ENCODE results near the gene SYT12.

SYT12 gene

GRCh38 chr11:67054346-67054835, 31.5 kb downstream of the SYT12 start:
- Histone ChIP-seq H3K27me3 (replicated peaks; ENCODE audit: insufficient read depth, low read length) (no peaks in the 10 kb centered on the region), H3K79me2 (ENCODE audit: low read length) (no peaks in the 10 kb centered on the region), H3K9me3 (replicated peaks; ENCODE audit: insufficient read depth, low read length) (no peaks in the 10 kb centered on the region), H3K4me2 (ENCODE audit: low read depth, low read length) (0 out of 2 replicates have a peak overlapping the region, but pooled peaks have one; percentile 3), H3K27ac (ENCODE audit: low read length) (peak overlapping the region; percentile 65; the same call in 1 of the 2 replicates), H3K9me2 (replicated peaks; ENCODE audit: insufficient read depth, low read length) (no peaks in the 10 kb centered on the region), H3K4me1 (ENCODE audit: low read length) (peaks cover 28% of the 10 kb centered on the region), H3K36me3 (replicated peaks; ENCODE audit: insufficient read depth, low read length) (no peaks in the 10 kb centered on the region), H2AFZ (ENCODE audit: low read length) (no peak overlapping the region), H3K9ac (ENCODE audit: low read length) (peak overlapping the region; percentile 14; the same call in 1 of the 2 replicates), H3K4me3 (ENCODE audit: low read length) (no peak overlapping the region), H4K20me1 (ENCODE audit: insufficient read depth, low read length) (no peaks in the 10 kb centered on the region), H3F3A (ENCODE audit: insufficient read depth, low read length) (peaks cover 10% of the 10 kb centered on the region)
- DNase-seq = no peak
- TF ChIP-seq EZH2phosphoT487 (IDR thresholded peaks at IDR 0.05; ENCODE audit: low read length) = no peak
- no peak for TF ChIP-seq EZH2 (optimal IDR thresholded peaks at IDR 0.05; ENCODE audit: low read depth, low read length)
- no peak for TF ChIP-seq CTCF (IDR thresholded peaks at IDR 0.05; ENCODE audit: low read length)

- peak overlapping the region; percentile 90 for H3K4me2 ChIP-seq (ENCODE audit: low read depth, low read length)
- TF ChIP-seq EZH2 (optimal IDR thresholded peaks at IDR 0.05; ENCODE audit: low read depth, low read length) (no peak), EZH2phosphoT487 (IDR thresholded peaks at IDR 0.05; ENCODE audit: low read length) (no peak), CTCF (IDR thresholded peaks at IDR 0.05; ENCODE audit: low read length) (no peak)
- H3K79me2 ChIP-seq (ENCODE audit: low read length) = no peaks in the 10 kb centered on the region
- H3K27me3 ChIP-seq (replicated peaks; ENCODE audit: insufficient read depth, low read length) = no peaks in the 10 kb centered on the region
- no peaks in the 10 kb centered on the region for H3K9me3 ChIP-seq (replicated peaks; ENCODE audit: insufficient read depth, low read length)
- DNase-seq = peak; percentile 69
- peak overlapping the region; percentile 43 for H3K9ac ChIP-seq (ENCODE audit: low read length)
- no peaks in the 10 kb centered on the region for H3K9me2 ChIP-seq (replicated peaks; ENCODE audit: insufficient read depth, low read length)
- peak overlapping the region; percentile 65 for H3K27ac ChIP-seq (ENCODE audit: low read length)
- H2AFZ ChIP-seq (ENCODE audit: low read length) = peak overlapping the region; percentile 28; the same call in 1 of the 2 replicates
- no peaks in the 10 kb centered on the region for H4K20me1 ChIP-seq (ENCODE audit: insufficient read depth, low read length)
- H3K4me1 ChIP-seq (ENCODE audit: low read length) = peaks cover 28% of the 10 kb centered on the region
- H3F3A ChIP-seq (ENCODE audit: insufficient read depth, low read length) = peaks cover 10% of the 10 kb centered on the region
- H3K4me3 ChIP-seq (ENCODE audit: low read length) = peak overlapping the region; percentile 24; the same call in 1 of the 2 replicates
- no peaks in the 10 kb centered on the region for H3K36me3 ChIP-seq (replicated peaks; ENCODE audit: insufficient read depth, low read length)
Measured at GRCh38 chr11:67054836-67055523, 32.0 kb downstream of the SYT12 start.

- TF ChIP-seq EZH2phosphoT487 (IDR thresholded peaks at IDR 0.05; ENCODE audit: low read length) (no peak), EZH2 (optimal IDR thresholded peaks at IDR 0.05; ENCODE audit: low read depth, low read length) (no peak), CTCF (IDR thresholded peaks at IDR 0.05; ENCODE audit: low read length) (no peak)
- peak overlapping the region; percentile 90 for H3K4me2 ChIP-seq (ENCODE audit: low read depth, low read length)
- peaks cover 28% of the 10 kb centered on the region for H3K4me1 ChIP-seq (ENCODE audit: low read length)
- peak overlapping the region; percentile 65 for H3K9ac ChIP-seq (ENCODE audit: low read length)
- H3K27me3 ChIP-seq (replicated peaks; ENCODE audit: insufficient read depth, low read length) = no peaks in the 10 kb centered on the region
- no peaks in the 10 kb centered on the region for H3K9me3 ChIP-seq (replicated peaks; ENCODE audit: insufficient read depth, low read length)
- peaks cover 10% of the 10 kb centered on the region for H3F3A ChIP-seq (ENCODE audit: insufficient read depth, low read length)
- H2AFZ ChIP-seq (ENCODE audit: low read length) = peak overlapping the region; percentile 89
- H3K9me2 ChIP-seq (replicated peaks; ENCODE audit: insufficient read depth, low read length) = no peaks in the 10 kb centered on the region
- H3K27ac ChIP-seq (ENCODE audit: low read length) = peak overlapping the region; percentile 65
- no peaks in the 10 kb centered on the region for H3K36me3 ChIP-seq (replicated peaks; ENCODE audit: insufficient read depth, low read length)
- H3K4me3 ChIP-seq (ENCODE audit: low read length) = peak overlapping the region; percentile 77
- H4K20me1 ChIP-seq (ENCODE audit: insufficient read depth, low read length) = no peaks in the 10 kb centered on the region
- H3K79me2 ChIP-seq (ENCODE audit: low read length) = no peaks in the 10 kb centered on the region
- no peak for DNase-seq
Measured at GRCh38 chr11:67055812-67056211, 32.9 kb downstream of the SYT12 start.
